Natural killer cell (primary cell): Measurements from ENCODE around the gene ITPR1. TPM values are rescaled to one million over a fixed set of nuclear protein-coding genes. Genes with fewer than 3 reads are reported as not detected.

Experiments
- ATAC-seq, 3 donors: fragments of 150-1000 bp in 2 of 3; fragments of 200-7000 bp in 1 of 3; cut with Tn5 transposase; 1 replicate in 1 of 3; 2 replicates in 2 of 3; pipeline ENCODE4 v1.10.0; 2021; ENCODE audit warnings: mild to moderate bottlenecking in 2 of 3, moderate library complexity in 2 of 3
- DNase-seq, 2 donors: peaks; one replicate each; pipeline versions ENCODE4 v3.0.0 to v3.0.0-alpha.2; 2013 to 2021; ENCODE audit warnings: mixed read lengths in 1 of 2
- H3K27ac ChIP-seq: one replicate; pipeline ENCODE4 v1.5.1; 2013; ENCODE audit warnings: mild to moderate bottlenecking, low read length
- H3K27me3 ChIP-seq: one replicate; pipeline ENCODE4 v1.6.1; 2013; ENCODE audit warnings: low read length; ENCODE audit not compliant: control insufficient read depth, insufficient read depth
- H3K36me3 ChIP-seq: one replicate; pipeline ENCODE4 v1.6.1; 2013; ENCODE audit warnings: low read length; ENCODE audit not compliant: control insufficient read depth, insufficient read depth
- H3K4me1 ChIP-seq: one replicate; pipeline ENCODE4 v1.6.1; 2013; ENCODE audit warnings: low read length; ENCODE audit not compliant: control insufficient read depth, insufficient read depth
- H3K4me3 ChIP-seq: one replicate; pipeline ENCODE4 v1.5.1; 2013; ENCODE audit warnings: low read length
- H3K9me3 ChIP-seq: one replicate; pipeline ENCODE4 v1.6.1; 2013; ENCODE audit warnings: low read length; ENCODE audit not compliant: control insufficient read depth, insufficient read depth
- H3K27ac Mint-ChIP-seq, 2 donors: one replicate each; pipeline ENCODE4 v1.8.0; 2022; ENCODE audit warnings: mild to moderate bottlenecking in 2 of 2, mixed read lengths in 2 of 2, moderate library complexity in 1 of 2
- H3K27me3 Mint-ChIP-seq, 2 donors: one replicate each; pipeline ENCODE4 v1.8.0; 2022; ENCODE audit warnings: low read depth in 2 of 2, mixed read lengths in 2 of 2
- H3K36me3 Mint-ChIP-seq: one replicate; pipeline ENCODE4 v1.8.0; 2022; ENCODE audit warnings: mixed read lengths
- H3K4me1 Mint-ChIP-seq, 2 donors: one replicate each; pipeline ENCODE4 v1.8.0; 2022; ENCODE audit warnings: mixed read lengths in 2 of 2
- H3K4me3 Mint-ChIP-seq: one replicate; pipeline ENCODE4 v1.8.0; 2022; ENCODE audit warnings: mild to moderate bottlenecking, moderate library complexity, mixed read lengths
- H3K9me3 Mint-ChIP-seq, 2 donors: one replicate each; pipeline ENCODE4 v1.8.0; 2022; ENCODE audit warnings: mixed read lengths in 2 of 2
- WGBS: methylation state at CpG from one replicate; pipeline ENCODE4 v1.1.7; 2013; ENCODE audit warnings: missing lambda C conversion rate; ENCODE audit not compliant: insufficient coverage; 5-methylcytosine and 5-hydroxymethylcytosine counted together
- intact Hi-C: fragments of 100-400 bp; cut with micrococcal nuclease; formaldehyde crosslinking; loops from one replicate; pipeline ENCODE4 v1.14.2; 2022
- total RNA-seq, 4 donors: library from RNA; stranded (reverse); fragments of 120-200 nt in 1 of 4; gene quantifications; one replicate each; pipeline versions ENCODE4 v1.2.3 to v1.2.4, GENCODE V29; 2013 to 2022
- TF ChIP-seq, protein P1 (sequence below): fragments of 200-600 bp; IDR thresholded peaks from one replicate; pipeline ENCODE4 v1.8.0; 2022; ENCODE audit warnings: antibody characterized with exemption

ITPR1 gene
- total RNA-seq, 3 donors from 2014 or later (not counting 1 experiment from before 2014, with no cell fraction given): 86.7 to 123 (median 94.8) TPM

DNA sequence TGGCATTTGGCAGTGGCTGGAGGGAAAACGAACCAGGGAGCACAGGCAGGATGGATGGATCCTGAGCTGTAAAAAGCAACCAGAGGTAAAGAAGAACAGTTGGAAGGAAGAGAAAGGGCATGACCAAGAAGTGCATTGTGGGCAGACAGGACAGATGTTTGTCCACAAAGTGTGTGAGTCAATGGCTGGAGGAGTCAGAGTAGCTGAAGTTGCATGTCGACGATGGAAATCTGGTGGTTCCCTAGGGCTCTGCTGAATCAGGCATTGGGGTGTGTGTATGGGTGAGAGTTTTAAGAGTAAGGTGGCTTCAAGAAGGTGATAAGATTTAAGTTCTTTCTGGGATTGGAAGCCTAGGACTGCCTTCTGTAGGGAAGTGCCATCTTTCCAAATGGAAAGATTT, 272.1 kb downstream of the ITPR1 start:
- peaks cover 0 to 12% of the 10 kb centered on the region in 2 donors for H3K4me1 Mint-ChIP-seq
- H3K27ac Mint-ChIP-seq: peak overlapping the region in 1 of 2 donors; percentile 37
- WGBS: 94% methylated on average over 3 of the region's 3 CpGs

DNA sequence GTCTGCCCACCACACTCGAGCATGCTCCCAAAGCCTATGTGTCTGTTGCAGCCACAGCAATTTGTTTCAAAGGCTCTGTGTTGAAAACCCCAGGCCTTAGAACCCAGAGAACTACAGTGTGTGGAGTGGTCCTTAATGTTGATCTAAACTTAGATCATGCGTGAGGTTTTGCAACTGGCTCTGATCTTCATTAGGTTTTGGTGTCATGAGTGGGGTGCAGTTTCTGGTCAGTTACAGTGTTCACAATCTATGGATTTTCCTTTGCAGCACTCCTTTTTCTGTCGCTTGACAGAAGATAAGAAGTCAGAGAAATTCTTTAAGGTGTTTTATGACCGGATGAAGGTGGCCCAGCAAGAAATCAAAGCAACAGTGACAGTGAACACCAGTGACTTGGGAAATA, 273.1 kb downstream of the ITPR1 start:
- Mint-ChIP-seq H3K27ac (no peak overlapping the region), H3K36me3 (peaks cover 15% of the 10 kb centered on the region), H3K27me3 (no peaks in the 10 kb centered on the region), H3K4me3 (no peak overlapping the region), H3K4me1 (peaks cover 0 to 12% of the 10 kb centered on the region in 2 donors), H3K9me3 (peaks cover 0 to 3% of the 10 kb centered on the region in 2 donors)
- Histone ChIP-seq H3K27me3 (no peaks in the 10 kb centered on the region), H3K4me1 (peaks cover 4% of the 10 kb centered on the region), H3K9me3 (peaks cover 4% of the 10 kb centered on the region), H3K27ac (no peak overlapping the region), H3K4me3 (no peak overlapping the region), H3K36me3 (peaks cover 5% of the 10 kb centered on the region)
- 99% methylated on average over 4 of the region's 4 CpGs for WGBS
- ATAC-seq: no peak
- intact Hi-C loops: no loop called here
- TF ChIP-seq, protein P1, sequence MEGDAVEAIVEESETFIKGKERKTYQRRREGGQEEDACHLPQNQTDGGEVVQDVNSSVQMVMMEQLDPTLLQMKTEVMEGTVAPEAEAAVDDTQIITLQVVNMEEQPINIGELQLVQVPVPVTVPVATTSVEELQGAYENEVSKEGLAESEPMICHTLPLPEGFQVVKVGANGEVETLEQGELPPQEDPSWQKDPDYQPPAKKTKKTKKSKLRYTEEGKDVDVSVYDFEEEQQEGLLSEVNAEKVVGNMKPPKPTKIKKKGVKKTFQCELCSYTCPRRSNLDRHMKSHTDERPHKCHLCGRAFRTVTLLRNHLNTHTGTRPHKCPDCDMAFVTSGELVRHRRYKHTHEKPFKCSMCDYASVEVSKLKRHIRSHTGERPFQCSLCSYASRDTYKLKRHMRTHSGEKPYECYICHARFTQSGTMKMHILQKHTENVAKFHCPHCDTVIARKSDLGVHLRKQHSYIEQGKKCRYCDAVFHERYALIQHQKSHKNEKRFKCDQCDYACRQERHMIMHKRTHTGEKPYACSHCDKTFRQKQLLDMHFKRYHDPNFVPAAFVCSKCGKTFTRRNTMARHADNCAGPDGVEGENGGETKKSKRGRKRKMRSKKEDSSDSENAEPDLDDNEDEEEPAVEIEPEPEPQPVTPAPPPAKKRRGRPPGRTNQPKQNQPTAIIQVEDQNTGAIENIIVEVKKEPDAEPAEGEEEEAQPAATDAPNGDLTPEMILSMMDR: no peak
- DNase-seq: no peak

More for the DNA sequence above, 272.1 kb downstream of the ITPR1 start:
- Histone ChIP-seq H3K9me3 (peaks cover 4% of the 10 kb centered on the region), H3K4me1 (peaks cover 4% of the 10 kb centered on the region), H3K27ac (no peak overlapping the region), H3K4me3 (no peak overlapping the region), H3K27me3 (no peaks in the 10 kb centered on the region), H3K36me3 (peaks cover 5% of the 10 kb centered on the region)
- ATAC-seq (no peak), DNase-seq (no peak)
- intact Hi-C loops: no loop called here
- H3K27me3 Mint-ChIP-seq: no peaks in the 10 kb centered on the region
- TF ChIP-seq, protein P1: no peak
- H3K4me3 Mint-ChIP-seq: no peak overlapping the region
- peaks cover 15% of the 10 kb centered on the region for H3K36me3 Mint-ChIP-seq
- peaks cover 0 to 3% of the 10 kb centered on the region in 2 donors for H3K9me3 Mint-ChIP-seq

DNA sequence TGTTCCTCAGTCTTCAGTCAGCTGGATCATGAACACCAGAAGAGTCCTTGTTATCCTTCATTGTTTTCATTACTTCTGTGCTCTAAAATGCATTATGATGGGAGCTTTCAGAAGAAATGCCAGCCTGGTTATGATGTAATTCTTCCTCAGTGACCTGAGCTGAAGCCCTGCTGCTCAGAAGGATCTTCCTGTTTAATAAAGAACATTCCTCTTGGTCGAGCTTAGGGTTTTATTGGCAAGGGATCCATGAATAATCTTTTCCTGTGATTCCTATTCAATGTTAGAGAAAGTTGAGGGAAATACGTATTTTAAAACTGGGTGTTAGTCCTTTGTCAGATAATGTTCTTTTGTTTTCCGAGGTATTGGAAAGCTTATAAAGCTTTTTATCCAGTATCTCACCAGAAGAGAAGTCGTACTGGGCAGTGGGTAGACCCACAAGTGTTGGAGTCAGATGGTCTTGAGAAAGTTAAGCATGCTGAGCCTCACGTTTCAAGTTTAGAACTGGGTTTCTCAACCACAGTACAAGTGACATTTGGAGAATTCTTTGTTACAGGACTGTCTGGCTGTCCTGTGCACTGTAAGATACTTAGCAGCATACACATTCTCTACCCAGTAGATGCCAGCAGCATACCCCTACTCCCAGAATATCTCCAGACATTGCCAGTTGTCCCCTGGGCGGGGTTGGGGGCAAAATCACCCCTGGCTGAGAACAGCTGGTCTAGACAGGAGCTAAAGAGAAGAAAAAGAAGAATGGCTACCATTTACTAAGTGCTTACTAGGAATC, 273.8 kb downstream of the ITPR1 start:
- Histone ChIP-seq H3K27me3 (no peaks in the 10 kb centered on the region), H3K27ac (no peak overlapping the region), H3K4me1 (peaks cover 4% of the 10 kb centered on the region), H3K4me3 (no peak overlapping the region), H3K36me3 (peaks cover 5% of the 10 kb centered on the region), H3K9me3 (peaks cover 4% of the 10 kb centered on the region)
- 100% methylated on average over 6 of the region's 6 CpGs for WGBS
- ATAC-seq (no peak), DNase-seq (no peak)
- intact Hi-C loops: no loop called here
- Mint-ChIP-seq H3K27me3 (no peaks in the 10 kb centered on the region), H3K36me3 (peaks cover 15% of the 10 kb centered on the region), H3K27ac (no peak overlapping the region), H3K4me3 (no peak overlapping the region), H3K4me1 (peaks cover 0 to 12% of the 10 kb centered on the region in 2 donors), H3K9me3 (peaks cover 0 to 3% of the 10 kb centered on the region in 2 donors)
- TF ChIP-seq, protein P1: no peak
